ENCODE results near the gene ENO1.

DNA sequence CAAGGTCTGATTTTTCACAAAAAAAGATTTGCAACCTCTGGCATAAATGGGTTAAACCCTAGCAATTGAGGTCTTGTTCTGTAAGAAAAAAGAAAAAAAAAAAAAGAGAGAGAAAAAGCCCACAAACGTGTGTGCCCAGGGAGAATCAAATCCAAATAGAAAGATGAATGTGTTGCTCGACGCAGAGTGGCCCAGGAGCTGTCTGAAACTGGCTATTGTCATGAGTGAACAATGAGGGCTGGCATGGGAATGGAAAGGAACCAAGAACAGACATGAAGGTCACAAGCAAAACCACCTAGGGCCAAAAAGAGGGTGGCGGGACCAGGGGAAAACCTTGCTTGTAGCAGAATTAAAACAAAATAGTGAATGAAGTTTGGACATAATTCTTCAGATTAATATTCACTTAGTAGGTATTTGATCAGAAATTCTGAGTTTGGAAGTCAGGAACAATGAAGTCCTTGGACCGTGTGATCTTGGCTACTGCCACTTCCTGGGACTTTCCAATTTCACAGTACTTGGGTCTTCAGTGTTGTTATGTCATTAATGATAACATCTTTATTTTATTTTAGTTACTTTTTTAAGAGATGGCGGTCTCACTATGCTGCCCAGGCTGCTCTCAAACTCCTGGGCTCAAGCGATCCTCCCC lies 3.1 kb downstream of the ENO1 start:
- peak; percentile 46 for TF ChIP-seq POLR2AphosphoS5 (IDR thresholded peaks at IDR 0.05; ENCODE audit: insufficient read depth, low read depth, low read length)
- TF ChIP-seq, protein P1, sequence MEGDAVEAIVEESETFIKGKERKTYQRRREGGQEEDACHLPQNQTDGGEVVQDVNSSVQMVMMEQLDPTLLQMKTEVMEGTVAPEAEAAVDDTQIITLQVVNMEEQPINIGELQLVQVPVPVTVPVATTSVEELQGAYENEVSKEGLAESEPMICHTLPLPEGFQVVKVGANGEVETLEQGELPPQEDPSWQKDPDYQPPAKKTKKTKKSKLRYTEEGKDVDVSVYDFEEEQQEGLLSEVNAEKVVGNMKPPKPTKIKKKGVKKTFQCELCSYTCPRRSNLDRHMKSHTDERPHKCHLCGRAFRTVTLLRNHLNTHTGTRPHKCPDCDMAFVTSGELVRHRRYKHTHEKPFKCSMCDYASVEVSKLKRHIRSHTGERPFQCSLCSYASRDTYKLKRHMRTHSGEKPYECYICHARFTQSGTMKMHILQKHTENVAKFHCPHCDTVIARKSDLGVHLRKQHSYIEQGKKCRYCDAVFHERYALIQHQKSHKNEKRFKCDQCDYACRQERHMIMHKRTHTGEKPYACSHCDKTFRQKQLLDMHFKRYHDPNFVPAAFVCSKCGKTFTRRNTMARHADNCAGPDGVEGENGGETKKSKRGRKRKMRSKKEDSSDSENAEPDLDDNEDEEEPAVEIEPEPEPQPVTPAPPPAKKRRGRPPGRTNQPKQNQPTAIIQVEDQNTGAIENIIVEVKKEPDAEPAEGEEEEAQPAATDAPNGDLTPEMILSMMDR (IDR thresholded peaks at IDR 0.05; ENCODE audit: extremely low read depth in 1 of 2, insufficient read depth in 1 of 2, low read depth in 1 of 2, low read length in 2 of 2): no peak
- TF ChIP-seq EZH2 (IDR thresholded peaks at IDR 0.05; ENCODE audit: borderline replicate concordance, low read depth, low read length, severe bottlenecking): no peak
- peak; percentile 48 for TF ChIP-seq POLR2A (IDR thresholded peaks at IDR 0.05; ENCODE audit: low read depth, low read length)
- no peak for TF ChIP-seq JUN (IDR thresholded peaks at IDR 0.05; ENCODE audit: borderline replicate concordance, insufficient read depth, insufficient read length, low read depth)
- no peak for TF ChIP-seq FOS (IDR thresholded peaks at IDR 0.05; ENCODE audit: borderline replicate concordance, insufficient read depth, low read length)
- TF ChIP-seq MYC (IDR thresholded peaks at IDR 0.05; ENCODE audit: low read depth, low read length): no peak
- no peak for TF ChIP-seq GATA2 (IDR thresholded peaks at IDR 0.05; ENCODE audit: insufficient read depth, insufficient read length, low read depth, low read length)
- TF ChIP-seq, protein P2, sequence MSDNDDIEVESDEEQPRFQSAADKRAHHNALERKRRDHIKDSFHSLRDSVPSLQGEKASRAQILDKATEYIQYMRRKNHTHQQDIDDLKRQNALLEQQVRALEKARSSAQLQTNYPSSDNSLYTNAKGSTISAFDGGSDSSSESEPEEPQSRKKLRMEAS (IDR thresholded peaks at IDR 0.05; ENCODE audit: insufficient read depth, insufficient read length): no peak

Data from endothelial cell of umbilical vein (primary cell).